Measurements from ENCODE around the gene PIP4K2C.
A peak's percentile ranks its signal among the peaks of the same experiment; 100 is the strongest.
"Not testable (repeated sequence)": the region's sequence is repeated elsewhere in the genome, so short reads cannot be mapped to it uniquely, and the experiment has no call there.

Gene PIP4K2C

GRCh38 chr12:57623811-57624390, 32.9 kb downstream of the PIP4K2C start:
- no peak for DNase-seq

DNA sequence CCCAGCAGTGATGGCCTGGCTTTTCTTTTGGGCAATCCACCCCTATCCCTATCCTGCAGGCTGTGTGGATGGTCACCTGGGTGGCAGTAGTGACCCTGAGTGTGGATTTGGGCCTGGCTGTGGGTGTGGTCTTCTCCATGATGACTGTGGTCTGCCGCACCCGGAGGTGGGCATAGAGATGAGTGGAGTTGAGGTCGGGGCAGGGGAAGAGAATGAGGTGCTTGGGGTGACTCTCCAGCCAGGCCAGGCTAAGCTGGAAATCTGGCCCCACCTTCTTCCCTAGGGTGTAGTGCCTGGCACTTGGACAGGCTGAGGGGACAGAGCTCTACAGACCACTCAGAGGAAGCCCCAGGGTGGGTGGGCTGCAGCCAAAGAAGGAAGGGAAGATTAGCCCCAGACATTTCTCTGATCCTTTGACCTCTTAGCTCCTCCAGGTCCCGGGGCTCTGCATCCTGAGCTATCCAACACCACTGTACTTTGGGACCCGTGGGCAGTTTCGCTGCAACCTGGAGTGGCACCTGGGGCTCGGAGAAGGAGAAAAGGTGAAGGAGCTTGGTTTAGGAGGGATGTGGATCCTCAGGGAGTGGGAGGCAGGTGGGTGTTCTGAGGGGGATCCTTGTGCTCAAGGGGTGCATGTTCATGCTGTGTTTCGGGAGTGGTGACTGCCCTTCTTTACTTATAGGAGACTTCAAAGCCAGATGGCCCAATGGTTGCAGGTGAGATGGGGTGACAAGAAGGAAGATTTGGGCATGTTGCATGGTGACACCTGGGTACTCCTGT, 33.6 kb downstream of the PIP4K2C start:
- DNase-seq = no peak

GRCh38 chr12:57625261-57626032, 34.5 kb downstream of the PIP4K2C start:
- no peak for DNase-seq

- no peak for DNase-seq
These were observed 35.3 kb downstream of the PIP4K2C start for GRCh38 chr12:57626111-57626920.

- DNase-seq = no peak
These were observed 36.0 kb downstream of the PIP4K2C start for GRCh38 chr12:57626921-57627445.

GRCh38 chr12:57627501-57628279, 36.7 kb downstream of the PIP4K2C start:
- DNase-seq = no peak

- DNase-seq = no peak
These were observed 37.5 kb downstream of the PIP4K2C start for GRCh38 chr12:57628280-57629191.

GRCh38 chr12:57629897-57630471, 39.0 kb downstream of the PIP4K2C start:
- no peak for DNase-seq

DNA sequence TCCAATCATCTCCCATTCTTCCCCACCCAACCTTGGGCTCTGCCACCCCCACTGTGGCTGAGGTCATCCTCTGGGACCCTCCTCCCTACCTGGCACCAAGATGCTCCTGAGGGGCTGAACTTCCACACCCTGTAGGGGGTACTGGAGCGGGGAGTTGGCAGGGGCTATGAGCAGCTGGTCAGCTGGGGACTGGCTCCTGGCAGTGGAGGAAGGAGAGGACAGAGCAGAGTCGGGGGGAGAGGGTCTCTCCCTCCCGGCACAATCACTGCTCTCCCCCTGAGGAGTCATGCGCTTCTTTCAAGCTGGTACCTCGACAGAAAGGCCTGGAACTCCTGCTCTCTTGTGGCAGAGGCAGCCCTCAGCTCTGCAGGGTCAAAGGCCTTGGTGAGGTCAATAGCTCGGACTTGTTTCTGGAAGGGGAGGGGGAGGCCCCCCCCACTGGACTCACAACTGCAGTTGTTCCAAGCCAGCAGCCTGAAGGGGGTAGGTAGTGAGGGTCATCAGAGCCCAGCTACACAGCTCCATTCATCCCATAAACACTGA, 40.0 kb downstream of the PIP4K2C start:
- DNase-seq = no peak

DNA sequence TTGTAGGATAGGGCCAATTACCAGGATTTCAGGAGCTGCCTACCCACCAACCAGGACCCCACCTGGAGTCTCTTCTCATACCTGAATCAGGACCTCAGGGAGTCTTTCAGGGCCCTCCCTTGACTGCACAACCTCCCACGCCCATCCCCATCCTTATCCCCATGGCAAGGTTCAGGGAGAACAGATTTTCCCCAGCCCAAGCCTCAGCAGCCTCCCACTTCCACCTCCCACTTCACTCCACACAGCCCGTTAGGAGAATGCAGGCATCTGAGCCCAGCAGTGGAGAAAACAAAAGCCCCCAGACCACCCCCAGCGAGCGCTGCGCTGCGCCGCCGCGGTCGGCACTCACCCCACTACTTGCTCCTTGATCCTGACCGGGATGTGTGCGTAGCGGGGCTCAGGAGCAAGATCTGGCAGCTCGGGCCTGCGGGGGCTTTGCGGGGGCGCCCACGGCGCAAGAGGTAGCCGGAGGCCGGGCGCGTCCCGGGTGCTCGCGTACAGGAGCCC, 40.6 kb downstream of the PIP4K2C start:
- no peak for DNase-seq

- no peak for DNase-seq
These were observed 41.3 kb downstream of the PIP4K2C start for GRCh38 chr12:57632073-57632957.

- DNase-seq = peak; percentile 77
These were observed 42.2 kb downstream of the PIP4K2C start, which contains the start of gene B4GALNT1 for GRCh38 chr12:57632958-57633840. Gene B4GALNT1, minus strand, starts transcription at chr12:57633201. Its CDS starts 1,069 bp downstream, at chr12:57632132.

- DNase-seq = not testable (repeated sequence)
These were observed 45.7 kb downstream of the PIP4K2C start for GRCh38 chr12:57636731-57637130.

GRCh38 chr12:57637364-57637763, 46.4 kb downstream of the PIP4K2C start:
- no peak for DNase-seq

DNA sequence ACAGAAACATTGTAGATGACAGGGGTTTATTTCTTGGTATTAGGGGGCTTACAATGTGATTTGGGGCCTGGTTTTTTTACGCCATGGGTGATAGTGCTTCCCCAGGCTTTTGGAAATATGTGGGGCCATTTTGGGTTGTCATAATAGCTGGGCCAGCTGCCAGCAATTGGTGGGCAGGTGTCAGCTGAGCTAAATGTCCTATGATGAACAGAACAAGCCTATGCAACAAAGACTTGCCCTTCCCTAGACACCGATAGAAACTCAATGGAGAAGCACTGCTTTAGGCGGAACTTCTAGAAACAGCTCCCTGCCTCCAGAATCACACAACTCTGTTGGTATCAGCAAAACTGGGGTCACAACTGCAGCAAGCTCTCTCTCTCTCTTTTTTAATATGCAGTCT, 47.1 kb downstream of the PIP4K2C start:
- DNase-seq = no peak

DNA sequence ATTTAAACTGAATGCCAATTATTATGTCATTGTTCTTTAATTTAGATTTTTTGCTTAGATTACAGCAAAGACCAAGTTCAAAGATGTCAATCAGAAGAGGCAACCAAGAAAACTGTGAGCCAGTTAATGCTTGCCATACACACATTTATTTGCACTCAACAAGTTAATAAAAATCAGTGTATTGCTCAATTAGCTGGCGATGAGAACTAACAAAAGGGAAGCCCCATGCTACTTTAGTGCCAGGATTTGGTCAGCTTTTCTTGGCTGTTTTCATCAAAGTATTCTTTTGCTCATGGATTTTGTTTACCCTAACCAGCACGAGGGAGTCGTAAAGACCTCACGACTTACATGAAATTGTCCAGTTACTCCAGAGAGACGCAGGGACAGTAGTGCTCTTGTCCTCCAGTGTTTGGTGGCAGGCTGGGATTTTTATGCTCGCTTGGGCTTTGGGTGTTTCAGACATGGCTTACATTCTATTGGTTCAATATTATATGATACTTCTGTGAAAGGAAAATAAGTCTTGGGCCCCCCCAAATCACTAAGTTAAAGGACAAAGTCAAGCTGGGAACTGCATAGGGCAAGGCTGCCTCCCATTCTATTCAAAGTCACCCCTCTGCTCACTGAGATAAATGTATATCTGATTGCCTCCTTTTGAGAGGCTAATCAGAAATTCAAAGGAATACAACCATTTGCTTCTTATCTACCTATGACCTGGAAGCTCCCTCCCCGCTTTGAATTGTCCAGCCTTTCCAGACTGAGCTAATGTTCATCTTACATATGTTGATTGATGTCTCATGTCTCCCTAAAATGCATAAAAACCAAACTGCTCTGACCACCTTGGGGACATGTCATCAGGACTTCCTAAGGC, 49.4 kb downstream of the PIP4K2C start:
- DNase-seq = no peak

Measured in NCI-H774 (cell line).